NCI-H2171 (cell line): Measurements from ENCODE around the gene ZMAT5.

Experiments
- DNase-seq: peaks from one replicate; lab custom pipeline; 2025; lab: John Stamatoyannopoulos, UW

The ZMAT5 gene

GRCh38 chr22:29729161-29729560 lies 37.6 kb downstream of the ZMAT5 start:
- no peak for DNase-seq

- DNase-seq, result no peak
Observed at GRCh38 chr22:29727131-29727523, 39.7 kb downstream of the ZMAT5 start.

- peak; percentile 63 for DNase-seq
Observed at GRCh38 chr22:29726512-29727130, 40.2 kb downstream of the ZMAT5 start.

- no peak for DNase-seq
Observed at GRCh38 chr22:29726106-29726505, 40.7 kb downstream of the ZMAT5 start.

GRCh38 chr22:29724843-29725242 lies 42.0 kb downstream of the ZMAT5 start:
- no peak for DNase-seq

- DNase-seq, result no peak
Observed at GRCh38 chr22:29723766-29724165, 43.0 kb downstream of the ZMAT5 start.

GRCh38 chr22:29722587-29722986 lies 44.2 kb downstream of the ZMAT5 start:
- DNase-seq, result no peak

GRCh38 chr22:29722151-29722550 lies 44.7 kb downstream of the ZMAT5 start:
- no peak for DNase-seq

GRCh38 chr22:29720811-29721323 lies 45.9 kb downstream of the ZMAT5 start:
- DNase-seq, result no peak

- DNase-seq, result no peak
Observed at GRCh38 chr22:29719899-29720645, 46.7 kb downstream of the ZMAT5 start, which contains the start of gene CABP7. CABP7 (plus strand) TSS chr22:29720003; CDS start chr22:29720425, 422 bp downstream.

- no peak for DNase-seq
Observed at GRCh38 chr22:29718949-29719898, 47.6 kb downstream of the ZMAT5 start.

- DNase-seq, result no peak
Observed at GRCh38 chr22:29717789-29718188, 49.0 kb downstream of the ZMAT5 start.

GRCh38 chr22:29716814-29717545 lies 49.8 kb downstream of the ZMAT5 start:
- peak; percentile 82 for DNase-seq

- no peak for DNase-seq
Observed at GRCh38 chr22:29715705-29716104, 51.1 kb downstream of the ZMAT5 start.

- peak; percentile 68 for DNase-seq
Observed at GRCh38 chr22:29715240-29715639, 51.6 kb downstream of the ZMAT5 start.

- no peak for DNase-seq
Observed at GRCh38 chr22:29713156-29713727, 53.6 kb downstream of the ZMAT5 start.

- DNase-seq, result no peak
Observed at GRCh38 chr22:29712119-29712518, 54.7 kb downstream of the ZMAT5 start.

- no peak for DNase-seq
Observed at GRCh38 chr22:29710922-29711593, 55.7 kb downstream of the ZMAT5 start.

- DNase-seq, result no peak
Observed at GRCh38 chr22:29710193-29710592, 56.6 kb downstream of the ZMAT5 start.

- DNase-seq, result no peak
Observed at GRCh38 chr22:29707471-29707870, 59.3 kb downstream of the ZMAT5 start.

- peak; percentile 68 for DNase-seq
Observed at GRCh38 chr22:29707010-29707409, 59.8 kb downstream of the ZMAT5 start.
